Superior temporal gyrus (tissue), 1 donor: ENCODE measurements around the gene ATAT1.
A peak's percentile ranks its signal among the peaks of the same experiment; 100 is the strongest.

ENCODE experiments used
- DNase-seq: peaks from one replicate; pipeline ENCODE4 v3.0.0-alpha.2; 2016; ENCODE audit errors: extremely low spot score

The ATAT1 gene

DNA sequence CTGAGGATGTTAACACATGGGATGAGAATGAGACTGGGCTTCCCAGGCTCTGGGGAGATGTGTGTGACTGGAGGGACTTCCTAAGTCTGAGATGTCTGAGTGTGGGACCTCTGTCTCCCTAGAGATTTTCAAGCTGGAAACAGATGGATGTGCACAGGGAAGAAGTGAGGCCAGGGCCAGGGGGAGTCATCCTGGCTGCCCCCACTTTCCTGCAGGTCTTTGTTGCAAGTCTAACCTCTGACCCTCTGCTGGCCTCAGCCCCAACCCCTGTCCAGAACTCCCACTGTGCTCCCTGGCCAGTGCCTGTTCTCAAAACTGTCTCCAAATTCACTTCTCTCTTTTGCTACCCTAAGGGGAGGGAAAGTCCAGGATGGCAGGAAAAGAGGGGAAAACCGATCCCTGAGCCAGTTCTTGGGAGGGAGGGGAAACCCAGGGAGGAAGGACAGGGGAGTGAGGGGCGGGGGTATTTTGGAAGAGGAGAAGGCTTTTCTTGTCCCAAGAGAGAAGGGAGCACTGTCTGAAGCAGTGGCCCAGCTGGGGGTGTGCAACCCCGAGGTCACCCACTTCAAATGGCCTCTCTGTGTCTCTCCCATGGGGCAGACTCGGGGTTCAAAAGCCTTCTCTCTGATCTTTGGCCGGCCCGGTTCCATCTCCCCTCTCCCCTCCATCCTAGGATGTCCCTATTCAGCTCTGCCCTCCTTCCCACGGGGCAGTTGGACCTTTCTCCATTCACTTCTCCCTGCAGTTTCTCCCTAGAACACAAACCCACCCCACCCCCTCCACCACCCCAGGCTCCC lies 56.7 kb downstream of the ATAT1 start:
- no peak for DNase-seq

DNA sequence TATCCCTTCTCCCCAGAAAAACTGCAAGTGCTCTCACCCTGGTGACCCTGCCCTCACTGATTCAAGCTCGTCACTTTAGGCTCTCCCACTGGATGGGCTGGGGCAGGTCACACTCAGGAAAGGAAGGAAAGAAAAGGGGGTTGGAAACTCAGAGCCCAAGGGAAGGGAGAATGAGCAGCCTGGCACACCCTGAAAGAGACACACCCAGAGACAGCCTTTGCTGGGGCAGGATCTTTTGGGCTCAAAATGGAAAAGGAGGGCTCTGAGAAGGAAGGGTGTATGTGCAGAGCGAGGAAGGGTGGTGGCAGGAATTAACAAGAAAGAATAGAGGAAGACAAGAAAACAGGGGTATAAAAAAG lies 57.3 kb downstream of the ATAT1 start:
- no peak for DNase-seq

GRCh38 chr6:30684386-30685156 lies 57.9 kb downstream of the ATAT1 start:
- no peak for DNase-seq

DNA sequence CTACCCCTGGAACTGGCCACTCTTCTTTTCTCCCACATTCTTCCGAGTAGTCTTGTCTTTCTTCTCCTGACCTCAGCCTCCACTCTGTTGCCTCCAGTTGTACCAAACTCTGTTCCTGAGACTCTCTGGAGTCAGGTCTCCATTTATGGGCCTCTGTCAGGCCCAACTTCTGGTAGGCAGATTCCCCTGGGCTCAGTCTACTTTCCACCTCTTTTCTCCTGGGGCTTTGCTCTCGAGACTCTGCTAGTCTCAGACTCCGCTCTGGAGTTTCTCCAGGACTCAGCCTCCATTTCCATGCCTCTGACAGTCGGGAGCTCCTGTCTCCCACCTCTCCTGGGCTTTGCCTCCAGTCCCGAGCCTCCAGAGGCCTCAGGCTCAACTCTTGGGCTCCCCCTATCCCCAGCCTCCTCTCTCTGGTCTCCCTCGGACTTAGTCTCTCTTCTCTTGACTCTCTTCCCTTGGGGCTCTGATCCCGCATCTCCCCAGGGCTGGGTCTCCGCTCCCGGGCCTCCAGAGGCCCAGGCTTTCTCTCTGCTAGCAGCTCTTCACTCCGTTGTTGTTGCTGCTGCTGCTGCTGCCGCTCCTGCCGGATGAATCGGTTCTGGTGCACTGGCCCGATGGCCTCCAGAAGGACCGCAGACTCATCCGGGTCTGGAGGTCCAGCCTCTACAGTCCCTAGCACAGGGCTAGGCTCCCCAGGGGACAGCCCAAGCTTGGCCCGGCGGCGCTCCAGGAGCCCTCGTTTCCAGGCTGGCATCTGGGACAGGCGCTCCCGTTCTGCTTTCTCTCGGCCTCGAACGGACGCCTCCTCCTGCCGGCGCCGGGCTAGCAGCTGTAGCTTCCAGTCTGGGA lies 58.7 kb downstream of the ATAT1 start:
- DNase-seq = no peak

GRCh38 chr6:30686009-30686907 lies 59.6 kb downstream of the ATAT1 start, which contains the start of gene PPP1R18:
TSS of gene PPP1R18 (minus strand) at chr6:30686645. CDS start at chr6:30686018, 627 bp downstream.
- no peak for DNase-seq

DNA sequence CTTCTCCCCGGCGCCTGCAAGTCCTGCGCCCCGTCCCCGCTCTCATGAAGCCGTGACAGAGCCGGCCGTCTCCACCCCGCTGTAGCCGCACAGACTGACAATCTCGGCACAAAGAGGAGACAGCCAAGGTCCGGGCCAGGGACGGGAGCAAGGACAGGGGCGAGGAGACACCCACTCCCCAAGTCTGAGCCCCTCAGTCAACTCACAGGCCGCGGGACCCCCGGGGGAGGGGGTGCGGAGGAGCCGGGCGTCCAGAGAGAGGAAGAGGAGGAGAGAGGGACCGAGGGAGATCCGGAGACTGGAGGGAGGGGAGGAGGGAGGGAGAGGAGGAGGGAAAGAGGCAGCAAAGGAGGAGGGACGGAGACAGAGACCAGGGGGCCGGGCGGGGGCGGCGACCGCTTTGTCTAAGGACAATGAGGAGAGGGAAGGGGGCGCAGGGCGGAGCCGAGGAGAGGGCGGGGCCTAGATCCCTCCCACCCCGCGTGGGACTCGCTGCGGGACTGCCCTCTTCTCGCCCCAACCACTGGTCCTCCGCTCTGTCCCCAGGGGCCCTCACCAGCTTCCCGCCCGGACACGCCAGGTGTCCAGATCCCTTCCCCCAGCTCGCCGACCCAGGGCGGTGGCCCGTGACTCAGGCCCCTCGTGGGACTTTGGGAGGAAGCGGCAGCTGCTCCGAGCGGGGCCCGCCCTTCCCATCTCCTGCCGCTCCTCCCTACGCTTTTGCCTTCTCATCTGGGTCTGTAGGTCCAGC lies 60.4 kb downstream of the ATAT1 start:
- DNase-seq = peak; percentile 17

GRCh38 chr6:30687659-30688431 lies 61.2 kb downstream of the ATAT1 start:
- peak; percentile 21 for DNase-seq

DNA sequence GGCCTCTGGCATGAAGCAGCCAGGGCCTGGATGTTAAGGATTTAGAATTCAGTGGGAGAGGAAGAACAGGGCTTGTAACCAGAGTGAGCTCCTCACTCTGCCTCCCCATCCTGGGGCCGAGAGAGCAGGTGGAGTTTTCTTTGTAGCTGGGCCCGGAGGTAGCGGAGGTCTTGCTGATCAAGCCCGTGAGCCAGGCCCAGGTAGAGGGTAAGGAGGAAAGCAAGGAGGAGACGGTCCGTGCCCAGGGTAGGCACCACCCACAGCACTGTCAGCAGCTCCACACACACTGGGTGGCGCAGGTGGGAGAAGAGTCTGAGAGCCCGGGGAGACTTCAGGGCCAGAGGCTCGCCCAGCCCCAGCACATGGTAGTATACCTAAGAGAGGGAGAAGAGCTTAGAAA lies 61.9 kb downstream of the ATAT1 start:
- DNase-seq = no peak

DNA sequence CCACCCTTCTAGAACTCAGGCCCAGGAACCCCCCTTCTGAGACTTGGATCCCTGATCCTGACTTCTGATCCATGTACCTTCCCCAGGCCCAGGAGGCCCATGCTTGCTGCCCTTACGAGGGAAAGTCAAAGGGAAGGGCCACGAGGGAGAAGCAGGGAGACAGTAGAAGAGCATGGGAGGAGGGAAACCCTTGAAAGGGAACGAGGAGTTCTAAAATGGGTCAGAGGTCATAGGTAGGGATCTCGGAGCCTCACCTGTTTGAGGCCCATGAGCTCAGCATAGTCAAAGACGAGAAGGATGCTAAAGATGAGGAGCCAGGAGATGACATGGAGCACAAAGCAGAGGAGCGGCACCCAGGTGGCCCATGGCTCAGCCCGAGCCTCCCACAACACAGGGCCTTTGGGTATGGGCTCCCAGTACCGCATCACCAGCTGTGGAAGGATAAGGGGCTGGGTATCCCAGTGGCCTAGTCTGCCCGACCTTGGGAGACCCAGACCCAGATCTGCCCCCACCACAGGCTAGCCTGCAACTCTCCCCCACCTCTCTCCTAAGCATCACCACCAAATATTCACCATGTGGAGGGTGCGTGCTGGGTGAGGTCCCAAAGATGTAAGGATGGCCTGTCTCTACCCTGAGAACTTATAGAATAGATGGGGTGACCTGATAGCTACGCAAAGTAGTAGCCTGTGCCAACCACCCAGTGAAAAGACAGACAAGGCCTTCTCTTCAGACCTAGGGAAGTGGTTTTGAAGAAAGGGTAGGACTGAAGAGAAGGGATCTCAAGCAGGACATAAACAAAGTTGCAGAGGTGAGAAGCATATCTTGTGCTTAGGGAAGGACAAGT lies 62.6 kb downstream of the ATAT1 start:
- no peak for DNase-seq

DNA sequence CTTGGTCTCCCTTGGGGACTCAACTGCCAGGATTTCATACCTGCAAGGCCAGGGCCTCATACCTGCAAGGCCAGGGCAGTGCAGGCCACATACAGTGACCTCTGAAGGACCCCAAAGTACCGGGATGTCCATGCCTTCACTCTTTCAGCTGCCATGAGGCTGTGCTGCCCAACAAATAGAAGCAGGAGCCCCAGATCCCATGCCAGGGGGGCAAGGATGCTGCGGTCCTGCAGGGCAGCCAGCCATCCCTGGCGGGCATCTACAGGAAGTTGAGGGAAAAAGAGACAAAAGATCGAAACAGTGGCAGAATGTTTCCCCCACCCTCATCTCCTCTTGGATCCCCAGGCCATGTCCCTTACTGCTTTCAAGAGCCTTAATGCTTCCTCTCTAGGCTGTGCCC lies 63.3 kb downstream of the ATAT1 start:
- no peak for DNase-seq

GRCh38 chr6:30690403-30691207 lies 63.9 kb downstream of the ATAT1 start, which contains the start of gene NRM:
TSS of gene NRM (minus strand) at chr6:30690984. CDS start at chr6:30690974, 10 bp downstream.
- peak; percentile 81 for DNase-seq

- DNase-seq = no peak
Observed at GRCh38 chr6:30691208-30691847, 64.7 kb downstream of the ATAT1 start.
